ENCODE data around the gene KIAA1755.
A peak's percentile ranks its signal among the peaks of the same experiment; 100 is the strongest.

DNA sequence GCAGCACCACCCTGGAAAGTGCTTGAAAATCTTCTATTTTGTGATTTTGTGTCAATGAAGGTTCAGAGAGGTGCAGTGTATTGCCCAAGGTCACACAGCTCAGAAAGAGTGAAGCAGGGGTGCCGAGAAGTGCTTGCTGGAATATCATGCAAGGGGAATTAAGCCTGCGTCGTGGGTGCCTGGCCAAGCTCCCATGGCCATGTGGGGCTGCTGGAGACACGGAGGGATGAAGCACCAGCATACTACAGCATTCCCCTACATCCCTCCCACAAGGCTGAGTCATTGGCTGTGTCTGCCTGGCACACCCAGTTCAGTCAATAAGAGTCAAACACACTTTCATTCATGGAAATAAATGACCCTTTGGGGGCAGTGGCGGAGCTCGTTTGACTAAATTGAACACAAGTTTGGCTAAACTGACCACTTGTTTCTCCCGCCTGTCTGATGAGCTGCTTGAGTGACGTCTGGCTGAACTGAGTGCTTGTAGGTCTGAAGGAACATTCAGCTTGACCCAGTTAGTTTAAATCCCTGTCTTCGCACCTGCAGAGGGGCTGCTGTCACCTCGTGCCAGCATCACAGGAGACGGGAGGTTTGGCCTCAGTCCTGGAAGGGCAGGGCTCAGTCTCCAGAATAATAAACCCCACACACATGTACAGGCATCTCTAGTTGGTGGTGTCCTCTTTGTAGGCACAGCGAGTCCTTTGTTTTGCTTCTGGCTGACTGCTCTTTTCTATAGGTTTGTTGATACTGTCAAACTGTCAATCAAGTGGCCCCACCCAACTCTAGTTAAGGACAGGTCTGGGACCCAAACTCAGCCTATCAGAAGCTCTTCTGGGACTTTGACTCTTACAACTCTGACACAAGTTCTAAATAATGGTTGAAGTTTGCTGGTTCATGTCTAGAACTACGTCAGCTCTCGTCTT is 87.0 kb downstream of the KIAA1755 start:
- TF ChIP-seq SMC3 (IDR thresholded peaks at IDR 0.05; ENCODE audit: low read depth, low read length): peak; percentile 13; the same call in 1 of the 2 replicates
- TF ChIP-seq, protein P1, sequence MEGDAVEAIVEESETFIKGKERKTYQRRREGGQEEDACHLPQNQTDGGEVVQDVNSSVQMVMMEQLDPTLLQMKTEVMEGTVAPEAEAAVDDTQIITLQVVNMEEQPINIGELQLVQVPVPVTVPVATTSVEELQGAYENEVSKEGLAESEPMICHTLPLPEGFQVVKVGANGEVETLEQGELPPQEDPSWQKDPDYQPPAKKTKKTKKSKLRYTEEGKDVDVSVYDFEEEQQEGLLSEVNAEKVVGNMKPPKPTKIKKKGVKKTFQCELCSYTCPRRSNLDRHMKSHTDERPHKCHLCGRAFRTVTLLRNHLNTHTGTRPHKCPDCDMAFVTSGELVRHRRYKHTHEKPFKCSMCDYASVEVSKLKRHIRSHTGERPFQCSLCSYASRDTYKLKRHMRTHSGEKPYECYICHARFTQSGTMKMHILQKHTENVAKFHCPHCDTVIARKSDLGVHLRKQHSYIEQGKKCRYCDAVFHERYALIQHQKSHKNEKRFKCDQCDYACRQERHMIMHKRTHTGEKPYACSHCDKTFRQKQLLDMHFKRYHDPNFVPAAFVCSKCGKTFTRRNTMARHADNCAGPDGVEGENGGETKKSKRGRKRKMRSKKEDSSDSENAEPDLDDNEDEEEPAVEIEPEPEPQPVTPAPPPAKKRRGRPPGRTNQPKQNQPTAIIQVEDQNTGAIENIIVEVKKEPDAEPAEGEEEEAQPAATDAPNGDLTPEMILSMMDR (IDR thresholded peaks at IDR 0.05): peak; percentile 25
- no peak for TF ChIP-seq EZH2phosphoT487 (IDR thresholded peaks at IDR 0.05; ENCODE audit: borderline replicate concordance, low read depth)

Data from SK-N-SH (cell line).